ENCODE measurements around the gene PXK. TPM values are rescaled to one million over a fixed set of nuclear protein-coding genes. Genes with fewer than 3 reads are reported as not detected.

Gene PXK
- total RNA-seq, 1 donor from 2014 or later: 18.8 TPM

DNA sequence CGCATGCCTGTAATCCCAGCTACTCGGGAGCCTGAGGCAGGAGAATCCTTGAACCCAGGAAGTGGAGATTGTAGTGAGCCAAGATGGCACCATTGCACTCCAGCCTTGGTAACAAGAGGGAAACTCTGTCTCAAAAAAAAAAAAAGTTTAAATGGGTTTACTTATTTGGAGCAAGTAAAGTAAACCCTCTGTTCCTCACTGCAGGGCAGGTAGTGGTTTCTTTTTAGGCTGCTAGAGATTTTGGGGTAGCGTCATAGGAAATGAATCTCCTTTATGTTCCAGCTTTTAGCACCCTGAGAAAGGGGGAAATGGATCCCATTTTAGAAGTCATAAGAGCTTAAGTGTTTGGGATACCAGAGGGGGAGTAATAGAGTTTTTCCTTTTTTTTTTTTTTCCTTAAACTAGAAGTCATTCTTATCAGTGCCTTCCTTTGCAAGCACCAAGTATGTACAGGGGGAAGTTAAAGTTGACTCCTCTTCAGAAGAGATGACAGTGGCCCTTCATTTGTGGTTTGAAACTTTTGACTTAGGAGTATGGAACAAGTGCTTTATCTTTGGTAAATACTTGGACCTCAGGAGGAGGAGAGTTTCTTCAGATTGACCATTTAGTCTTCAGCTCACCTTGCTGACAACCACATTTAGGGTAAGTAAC is 8.0 kb downstream of the PXK start:
- Mint-ChIP-seq H3K4me1 (ENCODE audit: unreplicated experiment) (no peaks in the 10 kb centered on the region), H3K4me3 (ENCODE audit: unreplicated experiment) (no peak overlapping the region), H3K27me3 (ENCODE audit: unreplicated experiment) (peaks cover 3% of the 10 kb centered on the region), H3K36me3 (ENCODE audit: low read depth, unreplicated experiment) (peaks cover 3% of the 10 kb centered on the region), H3K9me3 (ENCODE audit: unreplicated experiment) (no peaks in the 10 kb centered on the region), H3K27ac (ENCODE audit: unreplicated experiment) (no peak overlapping the region)
- TF ChIP-seq, protein P1, sequence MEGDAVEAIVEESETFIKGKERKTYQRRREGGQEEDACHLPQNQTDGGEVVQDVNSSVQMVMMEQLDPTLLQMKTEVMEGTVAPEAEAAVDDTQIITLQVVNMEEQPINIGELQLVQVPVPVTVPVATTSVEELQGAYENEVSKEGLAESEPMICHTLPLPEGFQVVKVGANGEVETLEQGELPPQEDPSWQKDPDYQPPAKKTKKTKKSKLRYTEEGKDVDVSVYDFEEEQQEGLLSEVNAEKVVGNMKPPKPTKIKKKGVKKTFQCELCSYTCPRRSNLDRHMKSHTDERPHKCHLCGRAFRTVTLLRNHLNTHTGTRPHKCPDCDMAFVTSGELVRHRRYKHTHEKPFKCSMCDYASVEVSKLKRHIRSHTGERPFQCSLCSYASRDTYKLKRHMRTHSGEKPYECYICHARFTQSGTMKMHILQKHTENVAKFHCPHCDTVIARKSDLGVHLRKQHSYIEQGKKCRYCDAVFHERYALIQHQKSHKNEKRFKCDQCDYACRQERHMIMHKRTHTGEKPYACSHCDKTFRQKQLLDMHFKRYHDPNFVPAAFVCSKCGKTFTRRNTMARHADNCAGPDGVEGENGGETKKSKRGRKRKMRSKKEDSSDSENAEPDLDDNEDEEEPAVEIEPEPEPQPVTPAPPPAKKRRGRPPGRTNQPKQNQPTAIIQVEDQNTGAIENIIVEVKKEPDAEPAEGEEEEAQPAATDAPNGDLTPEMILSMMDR (IDR thresholded peaks at IDR 0.05; ENCODE audit: unreplicated experiment): no peak
- DNase-seq (ENCODE audit: low spot score): no peak

DNA sequence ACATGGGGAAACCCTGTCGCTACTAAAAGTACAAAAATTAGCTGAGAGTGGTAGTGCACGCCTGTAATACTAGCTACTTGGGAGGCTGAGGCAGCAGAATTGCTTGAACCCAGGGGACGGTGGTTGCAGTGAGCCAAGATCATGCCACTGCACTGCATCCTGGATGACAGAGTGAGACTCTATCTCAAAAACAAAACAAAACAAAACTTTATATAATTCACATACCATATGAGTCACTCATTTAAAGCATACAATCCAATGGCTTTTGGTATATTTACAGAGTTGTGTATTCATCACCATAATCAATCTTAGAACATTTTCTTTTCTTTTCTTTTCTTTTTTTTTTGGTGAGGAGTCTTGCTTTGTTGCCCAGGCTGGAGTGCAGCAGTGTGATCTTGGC is 8.7 kb downstream of the PXK start:
- Mint-ChIP-seq H3K36me3 (ENCODE audit: low read depth, unreplicated experiment) (peaks cover 3% of the 10 kb centered on the region), H3K27me3 (ENCODE audit: unreplicated experiment) (peaks cover 3% of the 10 kb centered on the region), H3K4me1 (ENCODE audit: unreplicated experiment) (no peaks in the 10 kb centered on the region), H3K27ac (ENCODE audit: unreplicated experiment) (no peak overlapping the region), H3K4me3 (ENCODE audit: unreplicated experiment) (no peak overlapping the region), H3K9me3 (ENCODE audit: unreplicated experiment) (no peaks in the 10 kb centered on the region)
- no peak for DNase-seq (ENCODE audit: low spot score)
- TF ChIP-seq, protein P1 (IDR thresholded peaks at IDR 0.05; ENCODE audit: unreplicated experiment): no peak

DNA sequence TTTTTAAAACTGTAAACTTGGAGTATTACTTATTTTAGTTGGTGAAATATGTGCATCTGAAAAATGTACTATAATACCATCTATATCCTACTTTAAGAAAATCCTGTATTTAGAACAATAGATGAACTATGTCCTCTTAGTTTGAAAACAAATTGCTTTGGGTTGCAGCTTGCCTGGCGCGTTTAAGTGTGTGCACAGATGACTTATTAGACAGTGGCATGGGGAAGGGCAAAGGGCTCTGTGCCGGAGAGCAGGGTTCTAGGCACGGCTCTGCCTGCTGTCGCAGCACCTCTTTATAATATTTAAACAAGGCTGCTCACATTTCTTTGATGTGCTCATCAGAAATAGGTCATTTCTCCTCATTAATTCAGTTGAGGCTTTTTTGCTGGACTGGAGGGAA is 10.0 kb downstream of the PXK start:
- Mint-ChIP-seq H3K4me3 (ENCODE audit: unreplicated experiment) (no peak overlapping the region), H3K36me3 (ENCODE audit: low read depth, unreplicated experiment) (peaks cover 3% of the 10 kb centered on the region), H3K27me3 (ENCODE audit: unreplicated experiment) (peaks cover 3% of the 10 kb centered on the region), H3K4me1 (ENCODE audit: unreplicated experiment) (no peaks in the 10 kb centered on the region), H3K27ac (ENCODE audit: unreplicated experiment) (no peak overlapping the region), H3K9me3 (ENCODE audit: unreplicated experiment) (no peaks in the 10 kb centered on the region)
- DNase-seq (ENCODE audit: low spot score): no peak
- TF ChIP-seq, protein P1 (IDR thresholded peaks at IDR 0.05; ENCODE audit: unreplicated experiment): no peak

DNA sequence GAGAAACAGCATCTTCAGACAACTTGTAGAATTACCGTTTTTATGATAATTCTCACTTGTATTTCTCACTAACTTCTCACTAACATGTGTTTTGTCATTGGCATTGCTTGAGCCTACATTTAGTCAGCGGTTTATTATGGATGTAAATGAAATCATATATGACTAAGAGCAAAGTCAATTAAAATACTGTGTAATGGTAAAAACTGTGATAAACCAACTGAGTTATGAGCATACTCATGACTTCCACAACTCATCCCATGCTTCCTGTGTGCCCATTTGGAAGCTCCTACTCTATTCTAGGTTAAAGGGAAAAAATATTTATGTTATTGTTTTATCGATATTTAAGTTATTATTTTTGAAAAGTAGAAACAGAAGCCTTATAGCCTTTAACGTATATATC is 12.8 kb downstream of the PXK start:
- H3K9me3 Mint-ChIP-seq (ENCODE audit: unreplicated experiment): no peaks in the 10 kb centered on the region
- no peaks in the 10 kb centered on the region for H3K27me3 Mint-ChIP-seq (ENCODE audit: unreplicated experiment)
- H3K27ac Mint-ChIP-seq (ENCODE audit: unreplicated experiment): no peak overlapping the region
- no peak overlapping the region for H3K4me3 Mint-ChIP-seq (ENCODE audit: unreplicated experiment)
- H3K4me1 Mint-ChIP-seq (ENCODE audit: unreplicated experiment): no peaks in the 10 kb centered on the region
- DNase-seq (ENCODE audit: low spot score): no peak
- H3K36me3 Mint-ChIP-seq (ENCODE audit: low read depth, unreplicated experiment): no peaks in the 10 kb centered on the region
- TF ChIP-seq, protein P1 (IDR thresholded peaks at IDR 0.05; ENCODE audit: unreplicated experiment): no peak

DNA sequence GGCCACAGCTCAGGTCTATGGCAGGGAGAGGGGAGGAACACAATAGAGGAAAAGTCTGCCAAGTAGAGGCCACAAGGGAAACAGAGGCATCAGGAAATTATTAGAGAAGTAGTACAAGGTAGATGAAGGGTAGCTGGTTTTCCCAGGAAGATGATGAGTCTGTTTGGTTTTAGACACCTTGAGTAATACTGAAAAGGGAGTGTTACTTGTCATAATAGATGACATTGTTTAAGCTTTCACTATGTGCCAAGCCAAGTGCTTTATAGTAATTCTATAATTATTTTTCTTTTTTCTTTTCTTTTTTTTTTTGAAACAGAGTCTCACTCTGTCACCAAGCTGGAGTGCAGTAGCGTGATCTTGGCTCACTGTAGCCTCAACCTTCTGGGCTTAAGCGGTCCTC is 13.7 kb downstream of the PXK start:
- no peak for DNase-seq (ENCODE audit: low spot score)
- Mint-ChIP-seq H3K36me3 (ENCODE audit: low read depth, unreplicated experiment) (no peaks in the 10 kb centered on the region), H3K27ac (ENCODE audit: unreplicated experiment) (no peak overlapping the region), H3K9me3 (ENCODE audit: unreplicated experiment) (no peaks in the 10 kb centered on the region), H3K27me3 (ENCODE audit: unreplicated experiment) (no peaks in the 10 kb centered on the region), H3K4me3 (ENCODE audit: unreplicated experiment) (no peak overlapping the region), H3K4me1 (ENCODE audit: unreplicated experiment) (no peaks in the 10 kb centered on the region)
- TF ChIP-seq, protein P1 (IDR thresholded peaks at IDR 0.05; ENCODE audit: unreplicated experiment): no peak

Data from endothelial cell (in vitro differentiated cells).